ENCODE data around the gene TERB1.

DNA sequence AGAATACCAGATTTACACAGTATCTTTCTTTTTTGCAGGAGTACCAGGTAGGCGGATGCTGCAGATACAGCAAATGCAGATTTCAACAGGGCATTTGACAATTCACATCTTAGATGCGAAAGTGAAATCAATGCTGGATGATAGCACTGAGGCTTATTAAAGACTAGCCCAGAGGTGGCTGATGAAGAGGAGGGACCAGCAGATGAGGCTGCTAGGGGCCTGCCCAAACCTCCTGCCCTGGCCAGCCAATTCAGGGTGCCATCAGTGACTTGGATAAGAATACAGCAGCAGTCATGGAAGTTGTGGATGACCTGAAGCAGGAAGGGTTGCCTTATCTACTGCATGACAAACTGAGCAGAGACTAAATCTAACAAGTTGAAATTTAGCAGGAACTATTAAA is 48.4 kb downstream of the TERB1 start:
- TF ChIP-seq FOS (IDR thresholded peaks at IDR 0.05; ENCODE audit: borderline replicate concordance, insufficient read depth, low read length) = no peak
- TF ChIP-seq, protein P1, sequence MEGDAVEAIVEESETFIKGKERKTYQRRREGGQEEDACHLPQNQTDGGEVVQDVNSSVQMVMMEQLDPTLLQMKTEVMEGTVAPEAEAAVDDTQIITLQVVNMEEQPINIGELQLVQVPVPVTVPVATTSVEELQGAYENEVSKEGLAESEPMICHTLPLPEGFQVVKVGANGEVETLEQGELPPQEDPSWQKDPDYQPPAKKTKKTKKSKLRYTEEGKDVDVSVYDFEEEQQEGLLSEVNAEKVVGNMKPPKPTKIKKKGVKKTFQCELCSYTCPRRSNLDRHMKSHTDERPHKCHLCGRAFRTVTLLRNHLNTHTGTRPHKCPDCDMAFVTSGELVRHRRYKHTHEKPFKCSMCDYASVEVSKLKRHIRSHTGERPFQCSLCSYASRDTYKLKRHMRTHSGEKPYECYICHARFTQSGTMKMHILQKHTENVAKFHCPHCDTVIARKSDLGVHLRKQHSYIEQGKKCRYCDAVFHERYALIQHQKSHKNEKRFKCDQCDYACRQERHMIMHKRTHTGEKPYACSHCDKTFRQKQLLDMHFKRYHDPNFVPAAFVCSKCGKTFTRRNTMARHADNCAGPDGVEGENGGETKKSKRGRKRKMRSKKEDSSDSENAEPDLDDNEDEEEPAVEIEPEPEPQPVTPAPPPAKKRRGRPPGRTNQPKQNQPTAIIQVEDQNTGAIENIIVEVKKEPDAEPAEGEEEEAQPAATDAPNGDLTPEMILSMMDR (IDR thresholded peaks at IDR 0.05; ENCODE audit: extremely low read depth in 1 of 2, insufficient read depth in 1 of 2, low read depth in 1 of 2, low read length in 2 of 2) = no peak

All from endothelial cell of umbilical vein (primary cell).